Measurements from ENCODE around the gene DAZAP1. TPM values are rescaled to one million over a fixed set of nuclear protein-coding genes. Genes with fewer than 3 reads are reported as not detected.

The DAZAP1 gene
- total RNA-seq, 1 donor from 2014 or later: 61.5 TPM

GRCh38 chr19:1376415-1376805 lies 31.0 kb upstream of the DAZAP1 start:
- no peak for DNase-seq (ENCODE audit: extremely low read depth, low read depth, low spot score)

- DNase-seq (ENCODE audit: extremely low read depth, low read depth, low spot score): no peak
Measured at GRCh38 chr19:1377176-1377964, 30.0 kb upstream of the DAZAP1 start.

- no peak for DNase-seq (ENCODE audit: extremely low read depth, low read depth, low spot score)
Measured at GRCh38 chr19:1377965-1378785, 29.2 kb upstream of the DAZAP1 start.

- no peak for DNase-seq (ENCODE audit: extremely low read depth, low read depth, low spot score)
Measured at GRCh38 chr19:1379126-1379905, 28.1 kb upstream of the DAZAP1 start.

- DNase-seq (ENCODE audit: extremely low read depth, low read depth, low spot score): no peak
Measured at GRCh38 chr19:1379961-1380489, 27.4 kb upstream of the DAZAP1 start.

GRCh38 chr19:1382250-1382649 lies 25.1 kb upstream of the DAZAP1 start:
- DNase-seq (ENCODE audit: extremely low read depth, low read depth, low spot score): no peak

- no peak for DNase-seq (ENCODE audit: extremely low read depth, low read depth, low spot score)
Measured at GRCh38 chr19:1383017-1383311, 24.4 kb upstream of the DAZAP1 start.

GRCh38 chr19:1383312-1384084 lies 23.9 kb upstream of the DAZAP1 start, which contains the start of gene NDUFS7:
TSS of gene NDUFS7 (plus strand) at chr19:1383907. CDS start at chr19:1383927, 20 bp downstream.
- peak; percentile 61 for DNase-seq (ENCODE audit: extremely low read depth, low read depth, low spot score)

- DNase-seq (ENCODE audit: extremely low read depth, low read depth, low spot score): no peak
Measured at GRCh38 chr19:1384085-1384462, 23.3 kb upstream of the DAZAP1 start.

- DNase-seq (ENCODE audit: extremely low read depth, low read depth, low spot score): no peak
Measured at GRCh38 chr19:1384478-1385110, 22.8 kb upstream of the DAZAP1 start.

GRCh38 chr19:1385816-1386215 lies 21.6 kb upstream of the DAZAP1 start:
- no peak for DNase-seq (ENCODE audit: extremely low read depth, low read depth, low spot score)

- DNase-seq (ENCODE audit: extremely low read depth, low read depth, low spot score): no peak
Measured at GRCh38 chr19:1386945-1387683, 20.3 kb upstream of the DAZAP1 start.

GRCh38 chr19:1387684-1388636 lies 19.4 kb upstream of the DAZAP1 start:
- no peak for DNase-seq (ENCODE audit: extremely low read depth, low read depth, low spot score)

GRCh38 chr19:1388637-1389026 lies 18.8 kb upstream of the DAZAP1 start:
- no peak for DNase-seq (ENCODE audit: extremely low read depth, low read depth, low spot score)

GRCh38 chr19:1389033-1389940 lies 18.1 kb upstream of the DAZAP1 start:
- DNase-seq (ENCODE audit: extremely low read depth, low read depth, low spot score): no peak

GRCh38 chr19:1390890-1391423 lies 16.4 kb upstream of the DAZAP1 start:
- DNase-seq (ENCODE audit: extremely low read depth, low read depth, low spot score): no peak

- no peak for DNase-seq (ENCODE audit: extremely low read depth, low read depth, low spot score)
Measured at GRCh38 chr19:1392407-1392806, 15.0 kb upstream of the DAZAP1 start.

Measured in glomerular endothelial cell (primary cell).